ENCODE measurements around the gene APH1A.
"Not testable (repeated sequence)": the region's sequence is repeated elsewhere in the genome, so short reads cannot be mapped to it uniquely, and the experiment has no call there.

The APH1A gene

GRCh38 chr1:150233359-150234308 lies 35.2 kb downstream of the APH1A start:
- no peak for FAIRE-seq

DNA sequence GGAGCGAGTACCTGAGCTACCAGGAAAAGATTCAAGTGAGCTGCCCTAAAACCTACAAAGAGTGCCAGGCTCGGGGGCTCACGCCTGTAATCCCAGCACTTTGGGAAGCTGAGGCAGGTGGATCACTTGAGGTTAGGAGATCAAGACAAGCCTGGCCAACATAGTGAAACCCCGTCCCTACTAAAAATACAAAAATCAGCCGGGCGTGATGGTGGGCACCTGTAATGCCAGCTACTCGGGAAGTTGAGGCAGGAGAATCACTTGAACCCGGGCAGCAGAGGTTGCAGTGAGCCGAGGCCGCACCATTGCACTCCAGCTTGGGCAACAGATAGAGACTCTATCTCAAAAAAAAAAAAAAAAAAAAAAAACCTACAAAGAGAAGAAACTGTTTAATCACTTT lies 35.9 kb downstream of the APH1A start:
- not testable (repeated sequence) for FAIRE-seq

DNA sequence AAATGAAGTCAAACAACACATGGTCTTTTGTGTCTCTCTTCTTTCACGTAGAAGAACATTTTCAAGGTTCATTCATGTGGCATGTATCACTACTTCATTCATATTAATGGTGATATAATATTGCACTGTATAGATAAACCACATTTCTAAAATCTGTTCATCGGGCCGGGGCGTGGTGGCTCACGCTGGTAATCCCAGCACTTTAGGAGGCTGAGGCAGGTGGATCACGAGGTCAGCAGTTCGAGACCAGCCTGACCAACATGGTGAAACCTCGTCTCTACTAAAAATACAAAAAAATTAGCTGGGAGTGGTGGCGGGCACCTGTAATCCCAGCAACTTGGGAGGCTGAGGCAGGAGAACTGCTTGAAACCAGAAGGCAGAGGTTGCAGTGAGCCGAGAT lies 40.6 kb downstream of the APH1A start:
- FAIRE-seq: not testable (repeated sequence)

DNA sequence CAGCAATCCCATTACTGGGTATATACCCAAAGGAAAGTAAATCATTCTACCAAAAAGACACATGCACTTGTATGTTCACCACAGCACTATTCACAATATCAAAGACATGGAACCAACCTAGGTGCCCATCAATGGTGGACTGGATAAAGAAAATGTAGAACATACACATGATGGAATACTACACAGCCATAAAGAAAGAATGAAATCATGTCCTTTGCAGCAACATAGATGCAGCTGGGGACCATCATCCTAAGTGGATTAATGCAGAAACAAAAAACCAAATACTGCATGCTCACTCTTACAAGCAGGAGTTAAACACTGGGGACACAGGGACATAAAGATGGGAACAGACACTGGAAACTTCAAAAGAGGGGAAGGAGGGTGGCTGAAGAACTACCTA lies 41.6 kb downstream of the APH1A start:
- no peak for FAIRE-seq

DNA sequence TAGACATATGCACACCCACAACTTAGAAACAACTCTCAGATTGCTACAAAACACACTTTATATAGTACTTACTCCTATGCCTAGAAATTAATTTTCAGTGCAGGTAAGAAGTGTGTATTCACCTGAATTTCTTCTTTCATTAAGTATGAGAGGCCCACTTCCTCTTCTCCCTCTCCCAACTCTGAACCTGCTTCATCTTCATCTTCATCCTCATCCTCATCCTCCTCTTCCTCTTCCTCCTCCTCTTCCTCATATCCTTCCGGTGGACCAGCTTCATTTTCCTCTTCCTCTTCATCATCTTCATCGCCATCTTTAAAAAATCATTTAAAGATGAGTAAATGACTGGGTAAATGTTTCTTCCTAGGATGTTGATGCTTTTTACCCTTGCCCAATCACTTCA lies 42.3 kb downstream of the APH1A start:
- FAIRE-seq: no peak

DNA sequence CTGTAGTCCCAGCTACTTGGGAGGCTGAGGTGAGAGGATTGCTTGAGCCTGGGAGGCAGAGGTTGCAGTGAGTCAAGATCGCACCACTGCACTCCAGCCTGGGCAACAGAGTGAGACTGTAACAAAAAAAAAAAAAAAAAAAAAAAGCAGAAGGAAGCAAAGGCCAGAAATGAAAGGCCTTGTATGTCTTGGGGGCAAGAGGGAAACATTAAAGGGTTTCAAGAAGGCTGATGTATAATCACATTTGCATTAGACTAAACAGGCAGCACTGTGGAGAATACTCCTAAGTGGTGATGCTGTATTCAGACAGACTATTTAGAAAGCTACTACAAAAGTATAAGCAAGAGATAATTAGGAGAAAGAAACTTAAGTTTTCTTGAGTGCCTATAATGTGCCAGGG lies 43.3 kb downstream of the APH1A start:
- FAIRE-seq: no peak

- no peak for FAIRE-seq
These were observed 43.8 kb downstream of the APH1A start for GRCh38 chr1:150224983-150225382.

DNA sequence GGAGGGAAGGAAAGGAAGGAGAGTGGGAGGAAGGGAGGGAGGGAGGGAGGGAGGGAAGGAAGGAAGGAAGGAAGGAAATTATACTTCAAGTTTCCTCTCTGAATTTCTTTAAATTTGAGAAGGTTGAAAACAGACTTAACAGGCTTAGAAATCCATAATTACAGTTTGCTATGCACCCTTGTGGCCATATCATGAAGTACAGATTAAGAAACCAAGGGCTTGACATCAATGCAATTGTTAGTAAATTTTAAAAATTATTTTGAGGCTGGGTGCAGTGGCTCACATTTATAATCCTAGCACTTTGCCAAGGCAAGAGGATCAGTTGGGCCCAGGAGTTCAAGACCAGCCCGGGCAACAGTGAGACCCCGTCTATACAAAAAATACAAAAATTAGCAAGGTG lies 47.3 kb downstream of the APH1A start:
- no peak for FAIRE-seq

DNA sequence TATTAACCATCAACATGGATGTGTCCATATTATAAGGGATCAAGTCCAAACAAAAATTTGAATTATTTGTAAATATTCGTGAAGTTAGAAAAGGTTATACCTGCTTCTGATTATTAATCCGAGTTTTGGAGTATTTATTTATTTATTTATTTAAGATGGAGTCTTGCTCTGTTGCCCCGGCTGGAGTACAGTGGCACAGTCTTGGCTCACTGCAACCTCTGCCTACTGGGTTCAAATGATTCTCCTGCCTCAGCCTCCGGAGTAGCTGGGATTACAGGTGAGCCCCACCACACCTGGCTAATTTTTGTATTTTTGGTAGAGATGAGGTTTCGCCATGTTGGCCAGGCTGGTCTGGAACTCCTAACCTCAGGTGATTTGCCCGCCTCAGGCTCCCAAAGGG lies 53.0 kb downstream of the APH1A start:
- not testable (repeated sequence) for FAIRE-seq

All from islet of Langerhans (tissue), 1 donor.